Astrocyte (in vitro differentiated cells and primary cell): ENCODE measurements around the gene ARSG.

ENCODE experiments used
- EZH2 ChIP-seq: IDR thresholded peaks from 2 replicates; pipeline ENCODE4 v1.6.1; 2012; ENCODE audit warnings: mild to moderate bottlenecking, low read length, inconsistent platforms; ENCODE audit not compliant: insufficient read depth
- TF ChIP-seq, protein P1 (sequence below): IDR thresholded peaks from 2 replicates; pipeline ENCODE4 v1.5.1; 2011; ENCODE audit warnings: low read depth, mild to moderate bottlenecking, inconsistent platforms, low read length, moderate library complexity; ENCODE audit not compliant: insufficient read depth

DNA sequence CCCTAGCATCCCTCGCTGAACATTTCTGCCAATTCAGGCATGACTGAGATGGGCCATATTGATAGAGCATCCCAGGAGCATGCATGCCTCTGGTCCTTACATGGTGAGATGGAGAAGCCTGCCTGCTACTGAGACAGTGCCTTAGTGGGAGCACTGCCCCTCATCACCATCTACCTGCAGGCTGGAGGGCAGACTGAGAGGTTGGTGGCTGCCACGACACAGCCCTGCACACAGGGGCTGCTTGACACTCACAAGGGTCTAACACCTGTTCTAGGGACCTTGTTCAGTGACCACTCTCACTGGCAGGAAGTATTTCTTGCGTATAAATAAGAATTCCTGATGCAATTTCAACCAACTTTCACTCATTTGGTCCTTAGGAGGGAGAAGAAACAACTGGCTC is 132.0 kb downstream of the ARSG start:
- TF ChIP-seq, protein P1, sequence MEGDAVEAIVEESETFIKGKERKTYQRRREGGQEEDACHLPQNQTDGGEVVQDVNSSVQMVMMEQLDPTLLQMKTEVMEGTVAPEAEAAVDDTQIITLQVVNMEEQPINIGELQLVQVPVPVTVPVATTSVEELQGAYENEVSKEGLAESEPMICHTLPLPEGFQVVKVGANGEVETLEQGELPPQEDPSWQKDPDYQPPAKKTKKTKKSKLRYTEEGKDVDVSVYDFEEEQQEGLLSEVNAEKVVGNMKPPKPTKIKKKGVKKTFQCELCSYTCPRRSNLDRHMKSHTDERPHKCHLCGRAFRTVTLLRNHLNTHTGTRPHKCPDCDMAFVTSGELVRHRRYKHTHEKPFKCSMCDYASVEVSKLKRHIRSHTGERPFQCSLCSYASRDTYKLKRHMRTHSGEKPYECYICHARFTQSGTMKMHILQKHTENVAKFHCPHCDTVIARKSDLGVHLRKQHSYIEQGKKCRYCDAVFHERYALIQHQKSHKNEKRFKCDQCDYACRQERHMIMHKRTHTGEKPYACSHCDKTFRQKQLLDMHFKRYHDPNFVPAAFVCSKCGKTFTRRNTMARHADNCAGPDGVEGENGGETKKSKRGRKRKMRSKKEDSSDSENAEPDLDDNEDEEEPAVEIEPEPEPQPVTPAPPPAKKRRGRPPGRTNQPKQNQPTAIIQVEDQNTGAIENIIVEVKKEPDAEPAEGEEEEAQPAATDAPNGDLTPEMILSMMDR: no peak
- TF ChIP-seq EZH2: no peak
